ENCODE data around the gene PRDM16. TPM values are rescaled to one million over a fixed set of nuclear protein-coding genes. Genes with fewer than 3 reads are reported as not detected.

The PRDM16 gene
- total and polyA plus RNA-seq, 2 of the 4 experiments (the other 2 are of a cell fraction) = 0.02 TPM; not detected in 1

GRCh38 chr1:3217979-3218679 lies 149.1 kb downstream of the PRDM16 start:
- no peak overlapping the region for H2AK5ac ChIP-seq (ENCODE audit: low read depth, low read length)
- no peaks in the 10 kb centered on the region for H4K20me1 ChIP-seq (ENCODE audit: insufficient read depth, low read length)
- H2BK120ac ChIP-seq (ENCODE audit: low read depth, low read length) = no peak overlapping the region
- no peaks in the 10 kb centered on the region for H3K4me1 ChIP-seq (ENCODE audit: control insufficient read depth, insufficient read depth, low read length)
- no peak overlapping the region for H3K27ac ChIP-seq (ENCODE audit: insufficient read depth, low read length)
- H3K4me2 ChIP-seq (ENCODE audit: low read depth, low read length) = no peak overlapping the region
- H2BK20ac ChIP-seq (ENCODE audit: low read depth, low read length) = no peak overlapping the region
- H2AFZ ChIP-seq (replicated peaks; ENCODE audit: low read length, poor library complexity) = no peak overlapping the region
- dilution Hi-C loops (cut with HindIII; ENCODE audit: low sequenced_read_pairs, unreplicated experiment) = no loop called here
- H3K23ac ChIP-seq (ENCODE audit: low read depth, low read length) = no peak overlapping the region
- H2BK15ac ChIP-seq (ENCODE audit: low read depth, low read length) = no peak overlapping the region
- no peak overlapping the region for H4K8ac ChIP-seq (ENCODE audit: low read depth in 2 of 2, low read length in 2 of 2)
- peaks cover 3% of the 10 kb centered on the region; the same call in 1 of the 2 replicates for H3K9me3 ChIP-seq (ENCODE audit: control insufficient read depth, insufficient read depth, low read length)
- BruUV-seq (replicated peaks) = no TSS peak
- WGBS, 2 experiments (ENCODE audit: extremely low coverage in 2 of 2, insufficient read length in 1 of 2) = 100% methylated on average over 1 of the region's 23 CpGs; no CpG with 5 or more reads in 1 of the 2 experiments
- no peak overlapping the region for H3K14ac ChIP-seq (replicated peaks; ENCODE audit: low read depth, low read length)
- no peak overlapping the region for H3K4ac ChIP-seq (ENCODE audit: low read depth, low read length)
- intact Hi-C loops (cut with micrococcal nuclease) = no loop called here
- no peak overlapping the region for H4K5ac ChIP-seq (ENCODE audit: low read depth, low read length)
- no peak overlapping the region for H3K18ac ChIP-seq (ENCODE audit: low read depth, low read length)
- no peaks in the 10 kb centered on the region; the same call in 1 of the 2 replicates for H3K27me3 ChIP-seq (ENCODE audit: control insufficient read depth, insufficient read depth, low read length)
- H3K4me3 ChIP-seq (ENCODE audit: insufficient read depth, low read depth, low read length) = no peak overlapping the region
- CTCF ChIA-PET = no interaction called here
- no peak overlapping the region for H3K9ac ChIP-seq (ENCODE audit: low read depth, low read length)
- H2AK9ac ChIP-seq (replicated peaks; ENCODE audit: low read depth, low read length, poor library complexity) = no peak overlapping the region
- POLR2A ChIA-PET (ENCODE audit: unreplicated experiment) = no interaction called here
- TF ChIP-seq RFX5 (IDR thresholded peaks at IDR 0.05; ENCODE audit: low read depth, low read length) = no peak
- no peak for TF ChIP-seq BHLHE40 (IDR thresholded peaks at IDR 0.05; ENCODE audit: low read depth, low read length)
- TF ChIP-seq FOS (IDR thresholded peaks at IDR 0.05; ENCODE audit: low read depth, low read length) = no peak
- no peak for TF ChIP-seq RAD21 (IDR thresholded peaks at IDR 0.05; ENCODE audit: low read length)
- TF ChIP-seq MXI1 (IDR thresholded peaks at IDR 0.05; ENCODE audit: borderline replicate concordance, low read depth, low read length) = no peak
- TF ChIP-seq MAZ (IDR thresholded peaks at IDR 0.05; ENCODE audit: borderline replicate concordance, low read depth, low read length) = no peak
- no peak for TF ChIP-seq NFE2L2 (IDR thresholded peaks at IDR 0.05; ENCODE audit: low read depth, low read length)
- no peak for TF ChIP-seq POLR2A (IDR thresholded peaks at IDR 0.05; ENCODE audit: low read depth, low read length)
- no peak for TF ChIP-seq CHD1 (IDR thresholded peaks at IDR 0.05; ENCODE audit: low read depth, low read length)
- no peak for TF ChIP-seq USF2 (IDR thresholded peaks at IDR 0.05; ENCODE audit: low read depth, low read length)
- no peak for TF ChIP-seq ELK1 (IDR thresholded peaks at IDR 0.05; ENCODE audit: borderline replicate concordance, low read depth, low read length)
- no peak for TF ChIP-seq CEBPB (IDR thresholded peaks at IDR 0.05; ENCODE audit: low read depth, low read length)
- no peak for TF ChIP-seq MAFK (IDR thresholded peaks at IDR 0.05; ENCODE audit: low read depth, low read length)
- no peak for TF ChIP-seq RCOR1 (IDR thresholded peaks at IDR 0.05; ENCODE audit: insufficient replicate concordance, low read length)
- no peak for TF ChIP-seq CTCF (conservative IDR thresholded peaks at IDR 0.05; ENCODE audit: low read depth, low read length)
- no peak for TF ChIP-seq SMC3 (IDR thresholded peaks at IDR 0.05; ENCODE audit: low read depth, low read length)
- H3K36me3 ChIP-seq (ENCODE audit: control insufficient read depth, insufficient read depth, low read length) = no peaks in the 10 kb centered on the region
- H2BK5ac ChIP-seq (ENCODE audit: low read depth, low read length, poor library complexity, severe bottlenecking) = no peak overlapping the region
- no peak for ATAC-seq (ENCODE audit: low read depth)
- no peak overlapping the region for H4K91ac ChIP-seq (ENCODE audit: insufficient read depth, low read depth, low read length)
- no peaks in the 10 kb centered on the region for H3K79me1 ChIP-seq (ENCODE audit: low read depth in 1 of 2, low read length in 2 of 2)
- no peaks in the 10 kb centered on the region for H3K9me1 ChIP-seq (ENCODE audit: insufficient read depth, low read length)
- in situ Hi-C loops (cut with MboI; ENCODE audit: low sequenced_read_pairs) = no loop called here
- H3K56ac ChIP-seq (ENCODE audit: extremely low read depth, insufficient read depth, low read length) = no peak overlapping the region
- no peak for DNase-seq
